WTC11 (cell line): ENCODE measurements around the gene SLC8A3. TPM values are rescaled to one million over a fixed set of nuclear protein-coding genes. Genes with fewer than 3 reads are reported as not detected.

ENCODE experiments used
- ATAC-seq: fragments of 200-7000 bp; cut with Tn5 transposase; 2 replicates; pipeline ENCODE4 v1.10.0; 2021; ENCODE audit warnings: mild to moderate bottlenecking, moderate library complexity
- CTCF ChIA-PET: fragments of 300-600 bp; sonication (Branson Sonifier 250); formaldehyde crosslinking; loops from one replicate; lab custom pipeline; 2021; ENCODE audit warnings: antibody characterized with exemption; lab: Charles Lee
- POLR2A ChIA-PET: fragments of 350-600 bp; sonication (Branson Sonifier 250); formaldehyde crosslinking; loops from one replicate; lab custom pipeline; 2021; ENCODE audit warnings: antibody characterized with exemption; lab: Charles Lee
- DNase-seq: peaks from one replicate; pipeline ENCODE4 v3.0.0; 2021; ENCODE audit warnings: low spot score
- H3K27ac Mint-ChIP-seq: 2 replicates; pipeline ENCODE4 v1.8.0; 2021; ENCODE audit warnings: mixed read lengths
- H3K27me3 Mint-ChIP-seq: 2 replicates; pipeline ENCODE4 v1.8.0; 2021; ENCODE audit warnings: low read depth, mild to moderate bottlenecking, moderate library complexity, mixed read lengths
- H3K36me3 Mint-ChIP-seq: 2 replicates; pipeline ENCODE4 v1.8.0; 2021; ENCODE audit warnings: mixed read lengths
- H3K4me1 Mint-ChIP-seq: 2 replicates; pipeline ENCODE4 v1.8.0; 2022; ENCODE audit warnings: mixed read lengths
- H3K4me3 Mint-ChIP-seq: 2 replicates; pipeline ENCODE4 v1.8.0; 2021; ENCODE audit warnings: mild to moderate bottlenecking, moderate library complexity, mixed read lengths
- H3K9me3 Mint-ChIP-seq: 2 replicates; pipeline ENCODE4 v1.8.0; 2021; ENCODE audit warnings: mixed read lengths
- FOXJ3 ChIP-seq: sonication (generic); formaldehyde crosslinking; IDR thresholded peaks from 2 replicates; pipeline ENCODE4 v1.9.0; 2021; ENCODE audit warnings: missing genetic modification reagents, mild to moderate bottlenecking, borderline replicate concordance
- GRHL2 ChIP-seq: fragments of 250-450 bp; sonication (Bioruptor Pico); IDR thresholded peaks from 2 replicates; pipeline ENCODE4 v1.8.0; 2022; ENCODE audit warnings: mild to moderate bottlenecking, moderate library complexity; ENCODE audit not compliant: insufficient replicate concordance, severe bottlenecking
- NFATC4 ChIP-seq: fragments of 250-450 bp; sonication (Bioruptor Pico); IDR thresholded peaks from 2 replicates; pipeline ENCODE4 v1.9.0; 2021; ENCODE audit warnings: mild to moderate bottlenecking
- PRRX2 ChIP-seq: fragments of 250-450 bp; sonication (Bioruptor Pico); IDR thresholded peaks from 2 replicates; pipeline ENCODE4 v1.8.0; 2021; ENCODE audit warnings: mild to moderate bottlenecking
- RORB ChIP-seq: fragments of 250-450 bp; sonication (Bioruptor Pico); IDR thresholded peaks from 2 replicates; pipeline ENCODE4 v1.9.0; 2021; ENCODE audit warnings: mild to moderate bottlenecking
- ZNF232 ChIP-seq: sonication (generic); formaldehyde crosslinking; IDR thresholded peaks from 2 replicates; pipeline ENCODE4 v1.8.0; 2022; ENCODE audit warnings: mild to moderate bottlenecking, missing genetic modification reagents
- ZNF416 ChIP-seq: fragments of 250-450 bp; sonication (Bioruptor Pico); IDR thresholded peaks from 2 replicates; pipeline ENCODE4 v1.9.0; 2021; ENCODE audit warnings: mild to moderate bottlenecking, inconsistent platforms
- total RNA-seq: library from RNA; stranded (reverse); gene quantifications from 3 replicates; pipeline ENCODE4 v1.2.3, GENCODE V29; 2021
- TF ChIP-seq, protein P1 (sequence below): sonication (generic); formaldehyde crosslinking; IDR thresholded peaks from 2 replicates; pipeline ENCODE4 v1.8.1; 2023; ENCODE audit warnings: mild to moderate bottlenecking, missing genetic modification reagents, moderate library complexity
- TF ChIP-seq, protein P2 (sequence below): sonication (generic); formaldehyde crosslinking; conservative IDR thresholded peaks from 2 replicates; pipeline ENCODE4 v1.8.1; 2023; ENCODE audit warnings: mild to moderate bottlenecking, low read depth, missing genetic modification reagents, moderate library complexity
- TF ChIP-seq, protein P3 (sequence below): sonication (generic); formaldehyde crosslinking; IDR thresholded peaks from 2 replicates; pipeline ENCODE4 v1.8.1; 2023; ENCODE audit warnings: mild to moderate bottlenecking, moderate library complexity, missing genetic modification reagents
- TF ChIP-seq, protein P4 (sequence below): sonication (generic); formaldehyde crosslinking; IDR thresholded peaks from 2 replicates; pipeline ENCODE4 v1.8.1; 2023; ENCODE audit warnings: mild to moderate bottlenecking, missing genetic modification reagents, borderline replicate concordance
- TF ChIP-seq, protein P5 (sequence below): sonication (generic); formaldehyde crosslinking; IDR thresholded peaks from 2 replicates; pipeline ENCODE4 v1.8.0; 2023; ENCODE audit warnings: missing genetic modification reagents
- TF ChIP-seq, protein P6 (sequence below): sonication (generic); formaldehyde crosslinking; IDR thresholded peaks from 2 replicates; pipeline ENCODE4 v1.8.0; 2023; ENCODE audit warnings: mild to moderate bottlenecking, missing genetic modification reagents
- TF ChIP-seq, protein P7 (sequence below): sonication (generic); formaldehyde crosslinking; IDR thresholded peaks from 2 replicates; pipeline ENCODE4 v1.8.1; 2023; ENCODE audit warnings: mild to moderate bottlenecking, missing genetic modification reagents

The SLC8A3 gene
- total RNA-seq, 1 experiment from 2014 or later, result 0.63 TPM

DNA sequence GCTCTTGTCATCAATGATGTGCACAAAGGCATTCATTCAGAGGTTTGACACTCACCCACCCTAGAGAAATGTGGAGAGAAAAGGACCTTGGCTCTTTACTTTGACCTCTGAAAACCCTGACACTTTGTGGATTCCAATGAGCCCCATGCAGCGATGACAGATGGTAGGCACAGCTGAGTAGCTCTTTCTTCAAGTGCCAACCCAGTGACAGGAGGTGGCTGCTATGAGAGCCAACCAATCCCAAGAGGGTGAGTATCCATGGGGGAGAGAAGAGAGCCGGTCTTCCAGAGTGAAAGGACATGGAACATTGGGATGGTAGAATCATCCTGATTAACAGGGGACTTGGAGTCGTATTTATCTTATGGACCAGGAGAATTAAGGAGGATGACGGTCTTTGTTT is 17.8 kb downstream of the SLC8A3 start:
- Mint-ChIP-seq H3K9me3 (peaks cover 14% of the 10 kb centered on the region), H3K27me3 (no peaks in the 10 kb centered on the region; the same call in 1 of the 2 replicates), H3K4me1 (no peaks in the 10 kb centered on the region), H3K36me3 (no peaks in the 10 kb centered on the region), H3K4me3 (no peak overlapping the region), H3K27ac (no peak overlapping the region)
- CTCF ChIA-PET, result no interaction called here
- DNase-seq (no peak), ATAC-seq (no peak)
- POLR2A ChIA-PET, result no interaction called here
- TF ChIP-seq, protein P1, sequence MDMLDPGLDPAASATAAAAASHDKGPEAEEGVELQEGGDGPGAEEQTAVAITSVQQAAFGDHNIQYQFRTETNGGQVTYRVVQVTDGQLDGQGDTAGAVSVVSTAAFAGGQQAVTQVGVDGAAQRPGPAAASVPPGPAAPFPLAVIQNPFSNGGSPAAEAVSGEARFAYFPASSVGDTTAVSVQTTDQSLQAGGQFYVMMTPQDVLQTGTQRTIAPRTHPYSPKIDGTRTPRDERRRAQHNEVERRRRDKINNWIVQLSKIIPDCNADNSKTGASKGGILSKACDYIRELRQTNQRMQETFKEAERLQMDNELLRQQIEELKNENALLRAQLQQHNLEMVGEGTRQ (CRISPR knock-in tag), result no peak
- TF ChIP-seq ZNF416 (CRISPR knock-in tag) (no peak), FOXJ3 (no peak), ZNF232 (no peak), PRRX2 (CRISPR knock-in tag) (no peak), NFATC4 (CRISPR knock-in tag) (no peak), RORB (no peak), GRHL2 (CRISPR knock-in tag) (no peak)
- TF ChIP-seq, protein P2, sequence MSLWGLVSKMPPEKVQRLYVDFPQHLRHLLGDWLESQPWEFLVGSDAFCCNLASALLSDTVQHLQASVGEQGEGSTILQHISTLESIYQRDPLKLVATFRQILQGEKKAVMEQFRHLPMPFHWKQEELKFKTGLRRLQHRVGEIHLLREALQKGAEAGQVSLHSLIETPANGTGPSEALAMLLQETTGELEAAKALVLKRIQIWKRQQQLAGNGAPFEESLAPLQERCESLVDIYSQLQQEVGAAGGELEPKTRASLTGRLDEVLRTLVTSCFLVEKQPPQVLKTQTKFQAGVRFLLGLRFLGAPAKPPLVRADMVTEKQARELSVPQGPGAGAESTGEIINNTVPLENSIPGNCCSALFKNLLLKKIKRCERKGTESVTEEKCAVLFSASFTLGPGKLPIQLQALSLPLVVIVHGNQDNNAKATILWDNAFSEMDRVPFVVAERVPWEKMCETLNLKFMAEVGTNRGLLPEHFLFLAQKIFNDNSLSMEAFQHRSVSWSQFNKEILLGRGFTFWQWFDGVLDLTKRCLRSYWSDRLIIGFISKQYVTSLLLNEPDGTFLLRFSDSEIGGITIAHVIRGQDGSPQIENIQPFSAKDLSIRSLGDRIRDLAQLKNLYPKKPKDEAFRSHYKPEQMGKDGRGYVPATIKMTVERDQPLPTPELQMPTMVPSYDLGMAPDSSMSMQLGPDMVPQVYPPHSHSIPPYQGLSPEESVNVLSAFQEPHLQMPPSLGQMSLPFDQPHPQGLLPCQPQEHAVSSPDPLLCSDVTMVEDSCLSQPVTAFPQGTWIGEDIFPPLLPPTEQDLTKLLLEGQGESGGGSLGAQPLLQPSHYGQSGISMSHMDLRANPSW (CRISPR knock-in tag), result no peak
- TF ChIP-seq, protein P3, sequence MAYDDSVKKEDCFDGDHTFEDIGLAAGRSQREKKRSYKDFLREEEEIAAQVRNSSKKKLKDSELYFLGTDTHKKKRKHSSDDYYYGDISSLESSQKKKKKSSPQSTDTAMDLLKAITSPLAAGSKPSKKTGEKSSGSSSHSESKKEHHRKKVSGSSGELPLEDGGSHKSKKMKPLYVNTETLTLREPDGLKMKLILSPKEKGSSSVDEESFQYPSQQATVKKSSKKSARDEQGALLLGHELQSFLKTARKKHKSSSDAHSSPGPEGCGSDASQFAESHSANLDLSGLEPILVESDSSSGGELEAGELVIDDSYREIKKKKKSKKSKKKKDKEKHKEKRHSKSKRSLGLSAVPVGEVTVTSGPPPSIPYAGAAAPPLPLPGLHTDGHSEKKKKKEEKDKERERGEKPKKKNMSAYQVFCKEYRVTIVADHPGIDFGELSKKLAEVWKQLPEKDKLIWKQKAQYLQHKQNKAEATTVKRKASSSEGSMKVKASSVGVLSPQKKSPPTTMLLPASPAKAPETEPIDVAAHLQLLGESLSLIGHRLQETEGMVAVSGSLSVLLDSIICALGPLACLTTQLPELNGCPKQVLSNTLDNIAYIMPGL (CRISPR knock-in tag), result no peak
- TF ChIP-seq, protein P4, sequence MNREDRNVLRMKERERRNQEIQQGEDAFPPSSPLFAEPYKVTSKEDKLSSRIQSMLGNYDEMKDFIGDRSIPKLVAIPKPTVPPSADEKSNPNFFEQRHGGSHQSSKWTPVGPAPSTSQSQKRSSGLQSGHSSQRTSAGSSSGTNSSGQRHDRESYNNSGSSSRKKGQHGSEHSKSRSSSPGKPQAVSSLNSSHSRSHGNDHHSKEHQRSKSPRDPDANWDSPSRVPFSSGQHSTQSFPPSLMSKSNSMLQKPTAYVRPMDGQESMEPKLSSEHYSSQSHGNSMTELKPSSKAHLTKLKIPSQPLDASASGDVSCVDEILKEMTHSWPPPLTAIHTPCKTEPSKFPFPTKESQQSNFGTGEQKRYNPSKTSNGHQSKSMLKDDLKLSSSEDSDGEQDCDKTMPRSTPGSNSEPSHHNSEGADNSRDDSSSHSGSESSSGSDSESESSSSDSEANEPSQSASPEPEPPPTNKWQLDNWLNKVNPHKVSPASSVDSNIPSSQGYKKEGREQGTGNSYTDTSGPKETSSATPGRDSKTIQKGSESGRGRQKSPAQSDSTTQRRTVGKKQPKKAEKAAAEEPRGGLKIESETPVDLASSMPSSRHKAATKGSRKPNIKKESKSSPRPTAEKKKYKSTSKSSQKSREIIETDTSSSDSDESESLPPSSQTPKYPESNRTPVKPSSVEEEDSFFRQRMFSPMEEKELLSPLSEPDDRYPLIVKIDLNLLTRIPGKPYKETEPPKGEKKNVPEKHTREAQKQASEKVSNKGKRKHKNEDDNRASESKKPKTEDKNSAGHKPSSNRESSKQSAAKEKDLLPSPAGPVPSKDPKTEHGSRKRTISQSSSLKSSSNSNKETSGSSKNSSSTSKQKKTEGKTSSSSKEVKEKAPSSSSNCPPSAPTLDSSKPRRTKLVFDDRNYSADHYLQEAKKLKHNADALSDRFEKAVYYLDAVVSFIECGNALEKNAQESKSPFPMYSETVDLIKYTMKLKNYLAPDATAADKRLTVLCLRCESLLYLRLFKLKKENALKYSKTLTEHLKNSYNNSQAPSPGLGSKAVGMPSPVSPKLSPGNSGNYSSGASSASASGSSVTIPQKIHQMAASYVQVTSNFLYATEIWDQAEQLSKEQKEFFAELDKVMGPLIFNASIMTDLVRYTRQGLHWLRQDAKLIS (CRISPR knock-in tag), result no peak
- TF ChIP-seq, protein P5, sequence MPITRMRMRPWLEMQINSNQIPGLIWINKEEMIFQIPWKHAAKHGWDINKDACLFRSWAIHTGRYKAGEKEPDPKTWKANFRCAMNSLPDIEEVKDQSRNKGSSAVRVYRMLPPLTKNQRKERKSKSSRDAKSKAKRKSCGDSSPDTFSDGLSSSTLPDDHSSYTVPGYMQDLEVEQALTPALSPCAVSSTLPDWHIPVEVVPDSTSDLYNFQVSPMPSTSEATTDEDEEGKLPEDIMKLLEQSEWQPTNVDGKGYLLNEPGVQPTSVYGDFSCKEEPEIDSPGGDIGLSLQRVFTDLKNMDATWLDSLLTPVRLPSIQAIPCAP, result no peak
- TF ChIP-seq, protein P6, sequence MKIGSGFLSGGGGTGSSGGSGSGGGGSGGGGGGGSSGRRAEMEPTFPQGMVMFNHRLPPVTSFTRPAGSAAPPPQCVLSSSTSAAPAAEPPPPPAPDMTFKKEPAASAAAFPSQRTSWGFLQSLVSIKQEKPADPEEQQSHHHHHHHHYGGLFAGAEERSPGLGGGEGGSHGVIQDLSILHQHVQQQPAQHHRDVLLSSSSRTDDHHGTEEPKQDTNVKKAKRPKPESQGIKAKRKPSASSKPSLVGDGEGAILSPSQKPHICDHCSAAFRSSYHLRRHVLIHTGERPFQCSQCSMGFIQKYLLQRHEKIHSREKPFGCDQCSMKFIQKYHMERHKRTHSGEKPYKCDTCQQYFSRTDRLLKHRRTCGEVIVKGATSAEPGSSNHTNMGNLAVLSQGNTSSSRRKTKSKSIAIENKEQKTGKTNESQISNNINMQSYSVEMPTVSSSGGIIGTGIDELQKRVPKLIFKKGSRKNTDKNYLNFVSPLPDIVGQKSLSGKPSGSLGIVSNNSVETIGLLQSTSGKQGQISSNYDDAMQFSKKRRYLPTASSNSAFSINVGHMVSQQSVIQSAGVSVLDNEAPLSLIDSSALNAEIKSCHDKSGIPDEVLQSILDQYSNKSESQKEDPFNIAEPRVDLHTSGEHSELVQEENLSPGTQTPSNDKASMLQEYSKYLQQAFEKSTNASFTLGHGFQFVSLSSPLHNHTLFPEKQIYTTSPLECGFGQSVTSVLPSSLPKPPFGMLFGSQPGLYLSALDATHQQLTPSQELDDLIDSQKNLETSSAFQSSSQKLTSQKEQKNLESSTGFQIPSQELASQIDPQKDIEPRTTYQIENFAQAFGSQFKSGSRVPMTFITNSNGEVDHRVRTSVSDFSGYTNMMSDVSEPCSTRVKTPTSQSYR (CRISPR knock-in tag), result no peak
- TF ChIP-seq, protein P7, sequence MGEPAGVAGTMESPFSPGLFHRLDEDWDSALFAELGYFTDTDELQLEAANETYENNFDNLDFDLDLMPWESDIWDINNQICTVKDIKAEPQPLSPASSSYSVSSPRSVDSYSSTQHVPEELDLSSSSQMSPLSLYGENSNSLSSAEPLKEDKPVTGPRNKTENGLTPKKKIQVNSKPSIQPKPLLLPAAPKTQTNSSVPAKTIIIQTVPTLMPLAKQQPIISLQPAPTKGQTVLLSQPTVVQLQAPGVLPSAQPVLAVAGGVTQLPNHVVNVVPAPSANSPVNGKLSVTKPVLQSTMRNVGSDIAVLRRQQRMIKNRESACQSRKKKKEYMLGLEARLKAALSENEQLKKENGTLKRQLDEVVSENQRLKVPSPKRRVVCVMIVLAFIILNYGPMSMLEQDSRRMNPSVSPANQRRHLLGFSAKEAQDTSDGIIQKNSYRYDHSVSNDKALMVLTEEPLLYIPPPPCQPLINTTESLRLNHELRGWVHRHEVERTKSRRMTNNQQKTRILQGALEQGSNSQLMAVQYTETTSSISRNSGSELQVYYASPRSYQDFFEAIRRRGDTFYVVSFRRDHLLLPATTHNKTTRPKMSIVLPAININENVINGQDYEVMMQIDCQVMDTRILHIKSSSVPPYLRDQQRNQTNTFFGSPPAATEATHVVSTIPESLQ (CRISPR knock-in tag), result no peak
